ENCODE measurements around the gene TCAF1.

- TF ChIP-seq POLR2AphosphoS5 (IDR thresholded peaks at IDR 0.05) (no peak), CTCF (IDR thresholded peaks at IDR 0.05) (no peak), POLR2A (IDR thresholded peaks at IDR 0.05) (no peak)
These were observed 36.6 kb upstream of the TCAF1 start for GRCh38 chr7:143938379-143939243.
